Breast epithelium (tissue), 3 donors: ENCODE data around the gene LONP1.

Experiments
- POLR2A ChIP-seq: fragments of 450-650 bp; IDR thresholded peaks from one replicate; pipeline ENCODE4 v1.6.1; 2016; ENCODE audit warnings: antibody characterized with exemption, mild to moderate bottlenecking, moderate library complexity
- POLR2AphosphoS5 ChIP-seq, 3 donors: sonication (generic); formaldehyde crosslinking; IDR thresholded peaks; one replicate each; pipeline ENCODE4 v1.6.1; 2017; ENCODE audit warnings: antibody characterized with exemption in 3 of 3
- TF ChIP-seq, protein P1 (sequence below), 3 donors: fragments of 450-650 bp; IDR thresholded peaks; one replicate each; pipeline ENCODE4 v1.5.1; 2016 to 2017; ENCODE audit warnings: antibody characterized with exemption in 3 of 3, mild to moderate bottlenecking in 3 of 3, moderate library complexity in 3 of 3

DNA sequence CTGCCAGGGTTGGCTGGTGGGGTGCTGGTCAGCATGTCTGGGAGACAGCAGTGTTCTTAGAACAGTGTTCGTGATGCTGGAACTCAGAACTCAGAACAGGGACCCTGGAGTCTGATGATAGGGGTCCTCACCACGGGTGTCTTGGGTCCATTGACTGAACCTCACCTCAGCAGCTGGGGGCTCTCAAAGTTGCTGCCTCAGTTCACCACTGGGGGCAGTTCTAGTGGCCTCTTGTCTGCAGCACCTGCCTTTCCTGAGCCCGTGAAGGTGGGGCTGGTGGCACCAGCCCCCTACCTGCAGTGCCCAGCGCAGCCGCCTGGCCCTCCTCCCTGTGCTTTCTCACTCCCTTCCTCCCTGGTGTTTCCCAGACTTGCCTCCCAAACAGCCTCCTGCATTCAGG, 68.6 kb downstream of the LONP1 start:
- TF ChIP-seq POLR2A (no peak), POLR2AphosphoS5 (IDR thresholded peaks at IDR 0.05) (no peak)
- TF ChIP-seq, protein P1, sequence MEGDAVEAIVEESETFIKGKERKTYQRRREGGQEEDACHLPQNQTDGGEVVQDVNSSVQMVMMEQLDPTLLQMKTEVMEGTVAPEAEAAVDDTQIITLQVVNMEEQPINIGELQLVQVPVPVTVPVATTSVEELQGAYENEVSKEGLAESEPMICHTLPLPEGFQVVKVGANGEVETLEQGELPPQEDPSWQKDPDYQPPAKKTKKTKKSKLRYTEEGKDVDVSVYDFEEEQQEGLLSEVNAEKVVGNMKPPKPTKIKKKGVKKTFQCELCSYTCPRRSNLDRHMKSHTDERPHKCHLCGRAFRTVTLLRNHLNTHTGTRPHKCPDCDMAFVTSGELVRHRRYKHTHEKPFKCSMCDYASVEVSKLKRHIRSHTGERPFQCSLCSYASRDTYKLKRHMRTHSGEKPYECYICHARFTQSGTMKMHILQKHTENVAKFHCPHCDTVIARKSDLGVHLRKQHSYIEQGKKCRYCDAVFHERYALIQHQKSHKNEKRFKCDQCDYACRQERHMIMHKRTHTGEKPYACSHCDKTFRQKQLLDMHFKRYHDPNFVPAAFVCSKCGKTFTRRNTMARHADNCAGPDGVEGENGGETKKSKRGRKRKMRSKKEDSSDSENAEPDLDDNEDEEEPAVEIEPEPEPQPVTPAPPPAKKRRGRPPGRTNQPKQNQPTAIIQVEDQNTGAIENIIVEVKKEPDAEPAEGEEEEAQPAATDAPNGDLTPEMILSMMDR (IDR thresholded peaks at IDR 0.05): no peak
